Adrenal gland (tissue), 5 donors: ENCODE data around the gene AKAP13.

Experiments
- CTCF ChIP-seq, 6 experiments: fragments of 450-650 bp in 4 of 6; fragments of 200-600 bp in 2 of 6; sonication (generic) in 1 of 6; IDR thresholded peaks; 1 replicate in 5 of 6; 2 replicates in 1 of 6; pipeline versions ENCODE4 v1.5.1 to v1.8.0; 2016 to 2021; ENCODE audit warnings: antibody characterized with exemption in 6 of 6, mild to moderate bottlenecking in 2 of 6, moderate library complexity in 1 of 6
- POLR2A ChIP-seq, 2 donors: fragments of 450-650 bp; IDR thresholded peaks; one replicate each; pipeline ENCODE4 v1.6.1; 2017; ENCODE audit warnings: antibody characterized with exemption in 2 of 2, mild to moderate bottlenecking in 2 of 2, moderate library complexity in 1 of 2
- donor health status: DM: no; HTN: no; CAD: no.

DNA sequence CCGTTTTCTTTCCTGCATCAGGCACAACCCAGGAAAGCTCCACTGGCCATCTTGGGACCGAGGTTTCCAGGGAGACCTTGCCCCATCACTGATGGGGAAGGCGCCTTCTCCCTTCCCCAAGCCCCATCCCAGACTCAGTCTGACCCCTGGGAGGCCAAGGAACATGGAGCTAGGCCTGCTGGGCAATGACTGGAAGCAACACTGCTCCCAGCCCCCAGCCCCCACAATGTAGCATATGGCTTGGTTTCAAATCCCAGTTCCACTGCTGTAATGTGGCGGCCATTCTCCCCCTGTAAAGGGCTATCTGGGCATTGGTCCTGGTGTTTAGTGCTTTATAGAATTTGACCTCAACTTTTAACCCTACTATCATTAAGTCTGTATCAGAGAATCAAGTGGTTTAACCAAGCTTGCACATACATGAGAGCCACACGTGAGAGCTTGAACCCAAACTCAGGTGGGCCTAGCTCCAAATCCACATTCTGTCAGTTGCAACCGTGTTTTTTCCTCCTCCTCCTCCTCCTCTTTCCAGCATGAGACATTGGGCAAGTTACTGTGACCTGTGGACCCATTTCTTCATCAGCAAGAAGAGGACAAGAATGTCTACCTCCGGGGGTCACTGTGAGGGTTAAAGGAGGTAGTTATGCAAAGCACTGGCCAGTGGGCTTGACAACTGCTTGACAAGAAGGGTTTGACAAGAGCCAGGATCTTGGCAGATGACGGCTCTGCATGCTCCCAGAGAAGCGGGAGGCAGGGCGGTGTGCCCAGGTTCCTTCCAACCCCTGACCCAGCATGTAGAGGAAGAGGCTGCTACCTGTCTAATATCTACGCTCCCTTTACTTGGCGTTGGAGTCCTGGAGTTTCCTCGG lies 376.9 kb downstream of the AKAP13 start:
- TF ChIP-seq CTCF (IDR thresholded peaks at IDR 0.05), result no peak
- TF ChIP-seq POLR2A (IDR thresholded peaks at IDR 0.05), result no peak
